Psoas muscle (tissue), 8 donors: Measurements from ENCODE around the gene OSBPL1A. TPM values are rescaled to one million over a fixed set of nuclear protein-coding genes. Genes with fewer than 3 reads are reported as not detected.

Source experiments
- ATAC-seq, 4 donors: fragments of 200-7000 bp; cut with Tn5 transposase; one replicate each; pipeline ENCODE4 v1.9.1; 2020; ENCODE audit warnings: moderate library complexity in 3 of 4, mild to moderate bottlenecking in 2 of 4
- DNase-seq, 2 donors: peaks; one replicate each; pipeline ENCODE4 v3.0.0-alpha.2; 2020
- H3K27ac ChIP-seq: fragments of 200-600 bp; one replicate; pipeline ENCODE4 v1.8.0; 2022
- H3K27me3 ChIP-seq, 3 donors: fragments of 200-600 bp in 1 of 3; one replicate each; pipeline versions ENCODE4 v1.6.1 to v1.8.0; 2013 to 2022; ENCODE audit warnings: low read length in 2 of 3, mild to moderate bottlenecking in 2 of 3, moderate library complexity in 1 of 3; ENCODE audit not compliant: insufficient read depth in 3 of 3
- H3K36me3 ChIP-seq, 2 donors: fragments of 200-600 bp in 1 of 2; one replicate each; pipeline versions ENCODE4 v1.6.1 to v1.8.0; 2013 to 2022; ENCODE audit warnings: low read depth in 1 of 2, mild to moderate bottlenecking in 1 of 2, moderate library complexity in 1 of 2; ENCODE audit not compliant: insufficient read depth in 1 of 2
- H3K4me1 ChIP-seq: fragments of 200-600 bp; one replicate; pipeline ENCODE4 v1.8.0; 2022
- H3K4me3 ChIP-seq: fragments of 200-600 bp; one replicate; pipeline ENCODE4 v1.8.0; 2022; ENCODE audit warnings: mild to moderate bottlenecking
- H3K9me3 ChIP-seq: fragments of 200-600 bp; one replicate; pipeline ENCODE4 v1.8.0; 2022
- CTCF ChIP-seq: fragments of 200-600 bp; IDR thresholded peaks from one replicate; pipeline ENCODE4 v1.8.0; 2022; ENCODE audit warnings: antibody characterized with exemption
- WGBS, 3 donors: extraction: QIAGEN DNeasy Blood & Tissue Kit; methylation state at CpG; one replicate each; pipeline versions ENCODE4 v1.1.6 to v1.1.7; 2013; 5-methylcytosine and 5-hydroxymethylcytosine counted together
- intact Hi-C, 2 donors: fragments of 100-400 bp; cut with DNase I; formaldehyde crosslinking; loops; one replicate each; pipeline versions ENCODE4 v1.11.0 to v1.14.2; 2022
- polyA plus RNA-seq, 3 donors: library from polyadenylated mRNA; stranded (reverse); fragments of 200-250 nt; gene quantifications; one replicate each; pipeline ENCODE4 v1.2.3, GENCODE V29; 2013
- total RNA-seq, 4 donors: library from RNA; stranded (reverse); fragmentation: NEBNext Ultra II Directional in 2 of 4; extraction: Animal tissue kit (Norgen Biotek cat#: 25700) in 2 of 4; gene quantifications; one replicate each; pipeline versions ENCODE4 v1.2.1 to v1.2.4, GENCODE V29; 2021 to 2023
- donor health status: healthy with polysubstance abuse.
- donor health status: DM: no; HTN: no; CAD: no; lungs with moderate emphysema.
- donor health status: Bipolar disorder and iron deficiency.
- donor health status: healthy.
- donor health status: DM: yes; HTN: yes; CAD: no.
- donor health status: DM: no; HTN: no; CAD: no.
- donor health status: DM: no; HTN: no; CAD: no.
- donor health status: DM: yes; HTN: yes; CAD: no.

The OSBPL1A gene
- total and polyA plus RNA-seq, 7 donors, result 13.7 to 87.8 (median 65.8) TPM

- peaks cover 0 to 61% of the 10 kb centered on the region in 2 donors for H3K36me3 ChIP-seq
- H3K27me3 ChIP-seq, result no peaks in the 10 kb centered on the region
- H3K27ac ChIP-seq, result no peak overlapping the region
- WGBS, 3 donors, result 96 to 100% (median 97%) methylated on average over 1 of the region's 1 CpG
- ATAC-seq (no peak), DNase-seq (no peak)
- intact Hi-C loops, result no loop called here
- no peaks in the 10 kb centered on the region for H3K4me1 ChIP-seq
- no peaks in the 10 kb centered on the region for H3K9me3 ChIP-seq
- TF ChIP-seq CTCF, result no peak
- no peak overlapping the region for H3K4me3 ChIP-seq
Measured at GRCh38 chr18:24436939-24437338, 39.3 kb upstream of the OSBPL1A start.

GRCh38 chr18:24432618-24433017 is 35.0 kb upstream of the OSBPL1A start:
- intact Hi-C loops, result no loop called here

GRCh38 chr18:24429188-24429587 is 31.6 kb upstream of the OSBPL1A start:
- no peak for ATAC-seq
- H3K9me3 ChIP-seq, result no peaks in the 10 kb centered on the region
- intact Hi-C loops, result no loop called here
- no peak for DNase-seq
- H3K27ac ChIP-seq, result no peak overlapping the region
- H3K36me3 ChIP-seq, result peaks cover 4 to 17% of the 10 kb centered on the region in 2 donors
- no peak overlapping the region for H3K4me3 ChIP-seq
- H3K27me3 ChIP-seq, result peaks cover 0 to 14% (median 0%) of the 10 kb centered on the region in 3 donors
- TF ChIP-seq CTCF, result no peak
- H3K4me1 ChIP-seq, result no peaks in the 10 kb centered on the region
- 75 to 86% (median 86%) methylated on average over 4 of the region's 4 CpGs for WGBS, 3 donors

More at GRCh38 chr18:24432618-24433017, 35.0 kb upstream of the OSBPL1A start:
- H3K27me3 ChIP-seq, result no peaks in the 10 kb centered on the region
- ATAC-seq (no peak), DNase-seq (no peak)
- H3K4me3 ChIP-seq, result no peak overlapping the region
- H3K4me1 ChIP-seq, result no peaks in the 10 kb centered on the region
- H3K9me3 ChIP-seq, result no peaks in the 10 kb centered on the region
- 94 to 95% (median 95%) methylated on average over 3 of the region's 3 CpGs for WGBS, 3 donors
- peaks cover 4 to 39% of the 10 kb centered on the region in 2 donors for H3K36me3 ChIP-seq
- no peak overlapping the region for H3K27ac ChIP-seq
- no peak for TF ChIP-seq CTCF

- ATAC-seq (no peak), DNase-seq (no peak)
- Histone ChIP-seq H3K4me1 (no peaks in the 10 kb centered on the region), H3K27ac (no peak overlapping the region), H3K9me3 (no peaks in the 10 kb centered on the region), H3K4me3 (no peak overlapping the region), H3K27me3 (peaks cover 0 to 18% (median 1%) of the 10 kb centered on the region in 3 donors), H3K36me3 (peaks cover 4 to 17% of the 10 kb centered on the region in 2 donors)
- intact Hi-C loops, result no loop called here
- TF ChIP-seq CTCF, result no peak
- 88 to 91% (median 89%) methylated on average over 3 of the region's 3 CpGs for WGBS, 3 donors
Measured at GRCh38 chr18:24428709-24429108, 31.1 kb upstream of the OSBPL1A start.

- H3K27me3 ChIP-seq, result peaks cover 0 to 29% (median 3%) of the 10 kb centered on the region in 3 donors
- ATAC-seq, result no peak
- 44 to 63% (median 54%) methylated on average over 3 of the region's 3 CpGs for WGBS, 3 donors
- H3K36me3 ChIP-seq, result peaks cover 4 to 17% of the 10 kb centered on the region in 2 donors
- intact Hi-C loops, result no loop called here
- H3K27ac ChIP-seq, result no peak overlapping the region
- no peak for TF ChIP-seq CTCF
- H3K9me3 ChIP-seq, result no peaks in the 10 kb centered on the region
- H3K4me1 ChIP-seq, result no peaks in the 10 kb centered on the region
- DNase-seq, result no peak
- H3K4me3 ChIP-seq, result peak overlapping the region; percentile 96
Measured at GRCh38 chr18:24427484-24427883, 29.9 kb upstream of the OSBPL1A start.
